Activated CD8-positive, alpha-beta T cell treated with anti-CD3 and anti-CD28 coated beads for 36 hours (primary cell): ENCODE results near the gene TRPM3. TPM values are rescaled to one million over a fixed set of nuclear protein-coding genes. Genes with fewer than 3 reads are reported as not detected.

Source experiments
- ATAC-seq: fragments of 200-7000 bp; cut with Tn5 transposase; one replicate; pipeline ENCODE4 v1.10.0; 2021; ENCODE audit warnings: mild to moderate bottlenecking, moderate library complexity
- CTCF ChIA-PET: fragments of 350-600 bp; sonication (Branson Sonifier 250); formaldehyde crosslinking; loops from one replicate; lab custom pipeline; 2021; ENCODE audit warnings: antibody characterized with exemption; lab: Charles Lee
- POLR2A ChIA-PET: fragments of 350-600 bp; sonication (Branson Sonifier 250); formaldehyde crosslinking; loops from one replicate; lab custom pipeline; 2021; ENCODE audit warnings: antibody characterized with exemption; lab: Charles Lee
- DNase-seq: peaks from one replicate; pipeline ENCODE4 v3.0.0-alpha.2; 2020
- H3K27ac Mint-ChIP-seq: one replicate; pipeline ENCODE4 v1.8.0; 2021; ENCODE audit warnings: mild to moderate bottlenecking, mixed read lengths
- H3K27me3 Mint-ChIP-seq: one replicate; pipeline ENCODE4 v1.8.0; 2021; ENCODE audit warnings: mixed read lengths
- H3K36me3 Mint-ChIP-seq: one replicate; pipeline ENCODE4 v1.8.0; 2021; ENCODE audit warnings: low read depth, mixed read lengths
- H3K4me1 Mint-ChIP-seq: one replicate; pipeline ENCODE4 v1.8.0; 2021; ENCODE audit warnings: low read depth, mixed read lengths
- H3K4me3 Mint-ChIP-seq: one replicate; pipeline ENCODE4 v1.8.0; 2021; ENCODE audit warnings: mild to moderate bottlenecking, moderate library complexity, mixed read lengths
- H3K9me3 Mint-ChIP-seq: one replicate; pipeline ENCODE4 v1.8.0; 2021; ENCODE audit warnings: mixed read lengths
- CTCF ChIP-seq: fragments of 200-600 bp; IDR thresholded peaks from one replicate; pipeline ENCODE4 v1.8.0; 2022; ENCODE audit warnings: antibody characterized with exemption, mild to moderate bottlenecking
- intact Hi-C: fragments of 100-400 bp; cut with micrococcal nuclease; formaldehyde crosslinking; loops from one replicate; pipeline ENCODE4 v1.10.0; 2022
- total RNA-seq, 2 experiments: library from RNA; stranded (reverse); gene quantifications; one replicate each; pipeline ENCODE4 v1.2.3, GENCODE V29; 2021

TRPM3 gene
- total RNA-seq, 2 experiments from 2014 or later: not detected

- no peak for DNase-seq
- ATAC-seq: no peak
- no peak for TF ChIP-seq CTCF
- intact Hi-C loops: no loop called here
- POLR2A ChIA-PET: no interaction called here
- Mint-ChIP-seq H3K9me3 (no peaks in the 10 kb centered on the region), H3K27me3 (no peaks in the 10 kb centered on the region), H3K27ac (no peak overlapping the region), H3K36me3 (no peaks in the 10 kb centered on the region), H3K4me1 (no peaks in the 10 kb centered on the region), H3K4me3 (no peak overlapping the region)
- CTCF ChIA-PET: no interaction called here
These were observed 420.3 kb downstream of the TRPM3 start for GRCh38 chr9:70701163-70701562.

- H3K36me3 Mint-ChIP-seq: no peaks in the 10 kb centered on the region
- ChIA-PET POLR2A (no interaction called here), CTCF (no interaction called here)
- DNase-seq (no peak), ATAC-seq (no peak)
- H3K9me3 Mint-ChIP-seq: no peaks in the 10 kb centered on the region
- intact Hi-C loops: no loop called here
- TF ChIP-seq CTCF: no peak
- no peaks in the 10 kb centered on the region for H3K4me1 Mint-ChIP-seq
- H3K27ac Mint-ChIP-seq: no peak overlapping the region
- peaks cover 3% of the 10 kb centered on the region for H3K27me3 Mint-ChIP-seq
- H3K4me3 Mint-ChIP-seq: no peak overlapping the region
These were observed 424.6 kb downstream of the TRPM3 start for GRCh38 chr9:70696694-70697335.

- ATAC-seq: no peak
- POLR2A ChIA-PET: no interaction called here
- H3K4me3 Mint-ChIP-seq: no peak overlapping the region
- intact Hi-C loops: no loop called here
- H3K4me1 Mint-ChIP-seq: no peaks in the 10 kb centered on the region
- no peak for DNase-seq
- CTCF ChIA-PET: no interaction called here
- peaks cover 5% of the 10 kb centered on the region for H3K27me3 Mint-ChIP-seq
- H3K9me3 Mint-ChIP-seq: no peaks in the 10 kb centered on the region
- TF ChIP-seq CTCF: no peak
- H3K36me3 Mint-ChIP-seq: no peaks in the 10 kb centered on the region
- no peak overlapping the region for H3K27ac Mint-ChIP-seq
These were observed 426.7 kb downstream of the TRPM3 start for GRCh38 chr9:70694758-70695157.

GRCh38 chr9:70693186-70693585 is 428.2 kb downstream of the TRPM3 start:
- no peaks in the 10 kb centered on the region for H3K36me3 Mint-ChIP-seq
- H3K9me3 Mint-ChIP-seq: no peaks in the 10 kb centered on the region
- CTCF ChIA-PET: no interaction called here
- no peak for ATAC-seq
- no peak overlapping the region for H3K4me3 Mint-ChIP-seq
- no peaks in the 10 kb centered on the region for H3K4me1 Mint-ChIP-seq
- H3K27me3 Mint-ChIP-seq: peaks cover 8% of the 10 kb centered on the region
- intact Hi-C loops: no loop called here
- POLR2A ChIA-PET: no interaction called here
- DNase-seq: no peak
- H3K27ac Mint-ChIP-seq: no peak overlapping the region
- TF ChIP-seq CTCF: no peak

GRCh38 chr9:70692431-70692830 is 429.0 kb downstream of the TRPM3 start:
- Mint-ChIP-seq H3K4me3 (no peak overlapping the region), H3K4me1 (no peaks in the 10 kb centered on the region), H3K9me3 (no peaks in the 10 kb centered on the region), H3K27ac (no peak overlapping the region), H3K36me3 (no peaks in the 10 kb centered on the region), H3K27me3 (peaks cover 8% of the 10 kb centered on the region)
- intact Hi-C loops: no loop called here
- no peak for DNase-seq
- ChIA-PET POLR2A (interaction anchor here (0.7 kb wide), 1 partner anchor 851 kb away, joined by 3 read pairs; no protein-coding TSS in a partner anchor), CTCF (no interaction called here)
- TF ChIP-seq CTCF: no peak
- ATAC-seq: no peak
